ENCODE measurements around the gene S100A6.

Gene S100A6

DNA sequence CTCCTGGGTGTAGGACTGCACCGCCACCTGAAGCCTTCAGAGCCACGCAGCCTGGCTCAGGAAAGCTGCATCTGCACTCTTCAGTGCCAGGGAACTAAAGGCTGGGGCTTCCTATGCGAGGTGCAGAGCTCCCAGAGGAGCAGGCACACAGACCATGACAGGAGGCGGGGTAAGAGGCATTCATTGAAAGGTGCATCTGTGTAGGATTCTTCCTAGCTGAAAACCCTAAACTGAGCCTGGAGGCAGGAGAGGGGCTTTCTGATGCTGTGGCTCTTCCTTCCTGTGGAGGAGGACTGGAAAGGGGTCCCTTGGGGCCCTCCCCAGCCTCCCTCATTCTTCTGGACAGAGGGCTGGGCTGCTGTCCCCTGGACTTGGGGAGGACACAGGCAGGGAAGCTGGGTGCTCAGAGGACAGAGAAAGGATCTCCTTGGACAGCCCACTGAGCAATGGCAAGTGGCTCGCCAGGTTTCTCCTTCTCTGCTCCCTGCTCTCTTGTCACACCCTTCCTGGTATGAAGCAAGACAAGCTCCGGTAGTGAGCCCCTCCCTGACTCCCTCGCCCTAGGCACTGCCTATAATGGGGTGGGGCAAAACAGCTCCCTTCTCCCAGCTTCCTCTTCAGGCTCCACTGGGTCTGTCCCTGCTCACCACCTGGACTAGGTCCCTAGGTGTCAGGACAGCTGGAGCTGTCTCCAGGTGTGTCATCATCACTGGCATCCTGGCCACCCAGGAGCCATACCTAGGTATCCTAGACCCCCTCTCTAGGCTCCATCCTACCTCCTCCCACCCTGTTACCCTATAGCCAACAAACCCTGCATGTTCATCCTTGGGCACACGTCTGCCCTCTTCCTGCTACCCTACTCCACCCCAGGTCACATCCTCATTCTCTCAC, 20.0 kb downstream of the S100A6 start:
- H3K4me3 ChIP-seq (ENCODE audit: control insufficient read depth in 1 of 7, extremely low read depth in 1 of 7, insufficient read depth in 4 of 7, low read depth in 2 of 7, low read length in 6 of 7) = no peak overlapping the region
- ChIA-PET CTCF (interaction anchor here (0.6 to 6.2 kb wide), 13 partner anchors 10 to 163 kb away, joined by 3 to 51 read pairs (median 4); partner anchors contain the start of genes S100A5 and S100A6), POLR2A (interaction anchor here (0.9 kb wide), 1 partner anchor 9 kb away, joined by 4 read pairs; no protein-coding TSS in a partner anchor)
- DNase-seq = no peak
- 42% methylated on average over 6 of the region's 8 CpGs for WGBS (ENCODE audit: insufficient coverage)
- H3K27me3 ChIP-seq (replicated peaks in 2 of 5; ENCODE audit: control insufficient read depth in 4 of 5, insufficient read depth in 5 of 5, low read length in 4 of 5) = no peaks in the 10 kb centered on the region
- H3K36me3 ChIP-seq (ENCODE audit: control insufficient read depth in 4 of 4, insufficient read depth in 4 of 4, low read length in 3 of 4) = no peaks in the 10 kb centered on the region
- peaks cover 0 to 31% (median 20%) of the 10 kb centered on the region in 4 experiments for H3K4me1 ChIP-seq (ENCODE audit: control extremely low read depth in 1 of 4, control insufficient read depth in 4 of 4, insufficient read depth in 4 of 4, low read length in 3 of 4)
- no peak overlapping the region for H3K27ac ChIP-seq (ENCODE audit: insufficient read depth in 1 of 2, low read depth in 1 of 2, low read length in 2 of 2, poor library complexity in 1 of 2, severe bottlenecking in 2 of 2)
- H3K9me3 ChIP-seq (ENCODE audit: control extremely low read depth in 1 of 5, control insufficient read depth in 4 of 5, insufficient read depth in 2 of 5, low read depth in 1 of 5, low read length in 4 of 5) = no peaks in the 10 kb centered on the region

GRCh38 chr1:153513666-153514065, 22.1 kb downstream of the S100A6 start:
- no peak for DNase-seq
- Histone ChIP-seq H3K36me3 (ENCODE audit: control insufficient read depth in 4 of 4, insufficient read depth in 4 of 4, low read length in 3 of 4) (no peaks in the 10 kb centered on the region), H3K27ac (ENCODE audit: insufficient read depth in 1 of 2, low read depth in 1 of 2, low read length in 2 of 2, poor library complexity in 1 of 2, severe bottlenecking in 2 of 2) (no peak overlapping the region), H3K4me1 (ENCODE audit: control extremely low read depth in 1 of 4, control insufficient read depth in 4 of 4, insufficient read depth in 4 of 4, low read length in 3 of 4) (peaks cover 0 to 26% (median 19%) of the 10 kb centered on the region in 4 experiments), H3K27me3 (replicated peaks in 2 of 5; ENCODE audit: control insufficient read depth in 4 of 5, insufficient read depth in 5 of 5, low read length in 4 of 5) (no peaks in the 10 kb centered on the region), H3K4me3 (ENCODE audit: control insufficient read depth in 1 of 7, extremely low read depth in 1 of 7, insufficient read depth in 4 of 7, low read depth in 2 of 7, low read length in 6 of 7) (no peak overlapping the region), H3K9me3 (ENCODE audit: control extremely low read depth in 1 of 5, control insufficient read depth in 4 of 5, insufficient read depth in 2 of 5, low read depth in 1 of 5, low read length in 4 of 5) (no peaks in the 10 kb centered on the region)
- ChIA-PET CTCF (interaction anchor here (1.1 to 6.2 kb wide), 6 partner anchors 12 to 101 kb away, joined by 3 to 51 read pairs (median 4); partner anchors contain the start of gene S100A6), POLR2A (no interaction called here)
- 100% methylated on average over 7 of the region's 7 CpGs for WGBS (ENCODE audit: insufficient coverage)

DNA sequence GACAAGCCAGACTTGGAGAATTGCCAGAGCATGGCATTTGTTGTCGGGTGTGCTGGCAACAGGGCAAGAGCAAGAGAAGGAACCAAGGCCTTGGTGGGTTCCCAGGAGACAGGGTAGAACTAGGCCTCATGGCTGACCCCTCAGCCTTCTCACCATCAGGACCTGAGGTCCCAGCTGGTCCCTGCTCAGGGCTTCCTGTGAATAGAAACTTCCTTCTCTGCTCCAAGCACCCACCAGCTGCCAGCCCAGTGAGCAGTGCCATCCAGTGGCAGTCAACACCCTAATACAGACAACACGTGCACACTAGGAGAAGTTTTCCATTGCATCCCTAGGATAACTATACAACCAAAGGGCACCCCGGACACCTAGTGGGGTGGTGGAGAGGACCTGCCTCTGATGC, 22.8 kb downstream of the S100A6 start:
- WGBS (ENCODE audit: insufficient coverage) = 86% methylated on average over 2 of the region's 3 CpGs
- Histone ChIP-seq H3K27ac (ENCODE audit: insufficient read depth in 1 of 2, low read depth in 1 of 2, low read length in 2 of 2, poor library complexity in 1 of 2, severe bottlenecking in 2 of 2) (no peak overlapping the region), H3K4me1 (ENCODE audit: control extremely low read depth in 1 of 4, control insufficient read depth in 4 of 4, insufficient read depth in 4 of 4, low read length in 3 of 4) (peaks cover 0 to 19% (median 15%) of the 10 kb centered on the region in 4 experiments), H3K27me3 (replicated peaks in 2 of 5; ENCODE audit: control insufficient read depth in 4 of 5, insufficient read depth in 5 of 5, low read length in 4 of 5) (no peaks in the 10 kb centered on the region), H3K9me3 (ENCODE audit: control extremely low read depth in 1 of 5, control insufficient read depth in 4 of 5, insufficient read depth in 2 of 5, low read depth in 1 of 5, low read length in 4 of 5) (no peaks in the 10 kb centered on the region), H3K36me3 (ENCODE audit: control insufficient read depth in 4 of 4, insufficient read depth in 4 of 4, low read length in 3 of 4) (no peaks in the 10 kb centered on the region), H3K4me3 (ENCODE audit: control insufficient read depth in 1 of 7, extremely low read depth in 1 of 7, insufficient read depth in 4 of 7, low read depth in 2 of 7, low read length in 6 of 7) (no peak overlapping the region)
- DNase-seq = no peak
- ChIA-PET POLR2A (no interaction called here), CTCF (interaction anchor here (0.8 to 6.2 kb wide), 5 partner anchors 17 to 102 kb away, joined by 3 to 51 read pairs (median 5); partner anchors contain the start of gene S100A6)

- H3K27me3 ChIP-seq (replicated peaks in 2 of 5; ENCODE audit: control insufficient read depth in 4 of 5, insufficient read depth in 5 of 5, low read length in 4 of 5) = no peaks in the 10 kb centered on the region
- H3K9me3 ChIP-seq (ENCODE audit: control extremely low read depth in 1 of 5, control insufficient read depth in 4 of 5, insufficient read depth in 2 of 5, low read depth in 1 of 5, low read length in 4 of 5) = no peaks in the 10 kb centered on the region
- 0% methylated on average over 7 of the region's 7 CpGs for WGBS (ENCODE audit: insufficient coverage)
- H3K4me3 ChIP-seq (ENCODE audit: control insufficient read depth in 1 of 7, extremely low read depth in 1 of 7, insufficient read depth in 4 of 7, low read depth in 2 of 7, low read length in 6 of 7) = no peak overlapping the region
- peaks cover 0 to 14% (median 9%) of the 10 kb centered on the region in 4 experiments for H3K4me1 ChIP-seq (ENCODE audit: control extremely low read depth in 1 of 4, control insufficient read depth in 4 of 4, insufficient read depth in 4 of 4, low read length in 3 of 4)
- peak; percentile 61 to 74 (median 63) for DNase-seq
- no peak overlapping the region for H3K27ac ChIP-seq (ENCODE audit: insufficient read depth in 1 of 2, low read depth in 1 of 2, low read length in 2 of 2, poor library complexity in 1 of 2, severe bottlenecking in 2 of 2)
- ChIA-PET CTCF (interaction anchor here (0.7 to 6.2 kb wide), 31 partner anchors 9 to 169 kb away, joined by 3 to 69 read pairs (median 4); partner anchors contain the start of genes S100A1, S100A13, S100A14 and S100A2), POLR2A (no interaction called here)
- H3K36me3 ChIP-seq (ENCODE audit: control insufficient read depth in 4 of 4, insufficient read depth in 4 of 4, low read length in 3 of 4) = no peaks in the 10 kb centered on the region
These were observed 24.8 kb downstream of the S100A6 start for GRCh38 chr1:153510984-153511410.

DNA sequence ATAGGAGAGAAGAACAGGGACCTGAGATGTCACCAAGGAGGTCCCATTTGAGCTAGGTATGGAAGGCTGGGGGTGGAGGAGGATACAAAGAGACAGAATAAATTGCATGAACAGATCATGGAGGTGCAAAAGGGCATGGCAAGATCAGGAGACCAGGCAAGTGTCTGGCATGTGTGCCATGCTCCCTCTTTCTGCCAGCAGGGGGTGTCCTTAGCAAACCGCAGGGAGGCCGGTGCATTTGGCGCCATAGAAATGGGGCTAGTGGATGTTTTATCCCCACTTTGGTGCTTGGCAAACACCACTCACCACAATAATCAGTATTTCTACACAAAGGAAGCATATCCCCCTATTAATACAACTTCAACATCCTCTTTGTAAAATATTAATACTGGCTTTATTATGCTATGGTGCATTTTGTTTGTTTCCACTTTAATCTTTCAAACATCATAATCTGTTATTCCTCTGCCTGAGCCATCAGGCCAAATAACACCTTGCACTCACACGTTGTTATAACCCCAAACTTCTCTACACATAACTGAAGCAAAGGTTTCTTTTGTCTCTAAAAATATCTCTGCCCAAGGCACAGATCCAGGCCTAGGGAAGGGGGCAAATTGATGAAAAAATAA, 25.9 kb downstream of the S100A6 start:
- Histone ChIP-seq H3K27me3 (replicated peaks in 2 of 5; ENCODE audit: control insufficient read depth in 4 of 5, insufficient read depth in 5 of 5, low read length in 4 of 5) (no peaks in the 10 kb centered on the region), H3K36me3 (ENCODE audit: control insufficient read depth in 4 of 4, insufficient read depth in 4 of 4, low read length in 3 of 4) (no peaks in the 10 kb centered on the region), H3K27ac (ENCODE audit: insufficient read depth in 1 of 2, low read depth in 1 of 2, low read length in 2 of 2, poor library complexity in 1 of 2, severe bottlenecking in 2 of 2) (no peak overlapping the region), H3K4me1 (ENCODE audit: control extremely low read depth in 1 of 4, control insufficient read depth in 4 of 4, insufficient read depth in 4 of 4, low read length in 3 of 4) (peaks cover 0 to 5% (median 2%) of the 10 kb centered on the region in 4 experiments), H3K4me3 (ENCODE audit: control insufficient read depth in 1 of 7, extremely low read depth in 1 of 7, insufficient read depth in 4 of 7, low read depth in 2 of 7, low read length in 6 of 7) (no peak overlapping the region), H3K9me3 (ENCODE audit: control extremely low read depth in 1 of 5, control insufficient read depth in 4 of 5, insufficient read depth in 2 of 5, low read depth in 1 of 5, low read length in 4 of 5) (no peaks in the 10 kb centered on the region)
- DNase-seq = peak; percentile 47 to 67 (median 62)
- WGBS (ENCODE audit: insufficient coverage) = 59% methylated on average over 4 of the region's 4 CpGs
- ChIA-PET POLR2A (no interaction called here), CTCF (interaction anchor here (0.8 to 6.2 kb wide), 21 partner anchors 8 to 168 kb away, joined by 3 to 69 read pairs (median 4); partner anchors contain the start of genes S100A1, S100A13, S100A14 and S100A2)

GRCh38 chr1:153509036-153509435, 26.8 kb downstream of the S100A6 start:
- 100% methylated on average over 2 of the region's 3 CpGs for WGBS (ENCODE audit: insufficient coverage)
- Histone ChIP-seq H3K27ac (ENCODE audit: insufficient read depth in 1 of 2, low read depth in 1 of 2, low read length in 2 of 2, poor library complexity in 1 of 2, severe bottlenecking in 2 of 2) (no peak overlapping the region), H3K36me3 (ENCODE audit: control insufficient read depth in 4 of 4, insufficient read depth in 4 of 4, low read length in 3 of 4) (no peaks in the 10 kb centered on the region), H3K27me3 (replicated peaks in 2 of 5; ENCODE audit: control insufficient read depth in 4 of 5, insufficient read depth in 5 of 5, low read length in 4 of 5) (no peaks in the 10 kb centered on the region), H3K9me3 (ENCODE audit: control extremely low read depth in 1 of 5, control insufficient read depth in 4 of 5, insufficient read depth in 2 of 5, low read depth in 1 of 5, low read length in 4 of 5) (no peaks in the 10 kb centered on the region), H3K4me3 (ENCODE audit: control insufficient read depth in 1 of 7, extremely low read depth in 1 of 7, insufficient read depth in 4 of 7, low read depth in 2 of 7, low read length in 6 of 7) (no peak overlapping the region), H3K4me1 (ENCODE audit: control extremely low read depth in 1 of 4, control insufficient read depth in 4 of 4, insufficient read depth in 4 of 4, low read length in 3 of 4) (peaks cover 0 to 5% (median 2%) of the 10 kb centered on the region in 4 experiments)
- ChIA-PET POLR2A (no interaction called here), CTCF (interaction anchor here (0.9 to 6.2 kb wide), 14 partner anchors 11 to 229 kb away, joined by 3 to 69 read pairs (median 7); partner anchors contain the start of genes S100A1, S100A13, S100A14 and S100A2)
- no peak for DNase-seq

Data from common myeloid progenitor, CD34-positive (primary cell).